Thoracic aorta endothelial cell (primary cell): ENCODE results near the gene C5orf52. TPM values are rescaled to one million over a fixed set of nuclear protein-coding genes. Genes with fewer than 3 reads are reported as not detected.

ENCODE experiments used
- total RNA-seq: library from RNA; depleted of rRNA; stranded (reverse); fragments of >200 nt; gene quantifications from 2 replicates; pipeline ENCODE4 v1.2.3, GENCODE V29; 2012

C5orf52 gene
- not detected in 2 replicates for total RNA-seq

GRCh38 chr5:157670662-157671591, at the start of gene C5orf52:
Gene C5orf52, plus strand, starts transcription at chr5:157671533. Its CDS starts 82 bp downstream, at chr5:157671615.

DNA sequence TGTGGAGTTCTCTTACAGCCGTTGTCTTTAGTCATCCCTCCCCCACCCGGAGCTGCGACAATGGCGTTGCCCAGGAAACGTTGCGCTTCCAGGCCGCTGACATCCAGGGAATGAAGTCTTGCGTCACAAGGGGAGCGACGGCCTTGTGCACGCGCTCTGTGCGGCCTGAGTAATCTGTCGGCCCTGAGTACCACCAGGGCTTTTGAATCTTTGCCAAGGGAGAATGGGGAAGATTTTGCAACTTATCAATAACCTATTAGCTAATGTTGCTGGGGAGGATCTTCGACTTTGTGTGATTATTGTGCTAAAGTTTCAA, 19.0 kb upstream of the C5orf52 start, which contains the start of gene SOX30:
SOX30 (minus strand) TSS at position 62 of the 316 bp plus-strand sequence. CDS start 360 bp downstream, outside the sequence.

Other genes with a start within 250 kb of the C5orf52 start
- not detected in 2 replicates for gene NIPAL4, start 211.3 kb upstream of the C5orf52 start, total RNA-seq
- 19.8 and 20.5 TPM in 2 replicates for gene ADAM19, start 95.8 kb upstream of the C5orf52 start, total RNA-seq
- not detected in 2 replicates for gene SOX30, start 19.1 kb upstream of the C5orf52 start, total RNA-seq
- gene THG1L, start 59.9 kb downstream of the C5orf52 start, total RNA-seq: 5.9 and 6.7 TPM in 2 replicates
- 10.5 and 11.9 TPM in 2 replicates for gene LSM11, start 72.2 kb downstream of the C5orf52 start, total RNA-seq
- gene CLINT1, start 187.6 kb downstream of the C5orf52 start, total RNA-seq: 106 and 125 TPM in 2 replicates